IMR-90 (cell line): ENCODE results near the gene KDM2A. TPM values are rescaled to one million over a fixed set of nuclear protein-coding genes. Genes with fewer than 3 reads are reported as not detected.

Experiments
- ATAC-seq: fragments of 200-7000 bp; cut with Tn5 transposase; 2 replicates; pipeline ENCODE4 v1.9.1; 2020; ENCODE audit warnings: low read depth, mild to moderate bottlenecking, moderate library complexity
- BruUV-seq: library from RNA; stranded (reverse); fragments of 400-500 nt; replicated peaks from 2 replicates; lab custom pipeline; 2021; lab: Mats Ljungman, UMichigan
- CTCF ChIA-PET: fragments of 300-600 bp; formaldehyde crosslinking; extraction: SDS; loops from one replicate; lab custom pipeline; 2021; ENCODE audit warnings: antibody characterized with exemption; lab: Yijun Ruan, JAX
- POLR2A ChIA-PET: fragments of 300-600 bp; sonication (Branson Sonifier 250); formaldehyde crosslinking; loops from one replicate; lab custom pipeline; 2022; ENCODE audit warnings: antibody characterized with exemption; ENCODE audit not compliant: unreplicated experiment; lab: Charles Lee
- DNase-seq: peaks from one replicate; pipeline ENCODE4 v3.0.0; 2013
- H2AFZ ChIP-seq: replicated peaks from 2 replicates; pipeline ENCODE3; 2013; ENCODE audit warnings: low read length, mild to moderate bottlenecking; ENCODE audit not compliant: poor library complexity
- H2AK5ac ChIP-seq: 2 replicates; pipeline ENCODE4 v1.6.1; 2013; ENCODE audit warnings: low read depth, low read length, inconsistent platforms
- H2AK9ac ChIP-seq: replicated peaks from 2 replicates; pipeline ENCODE3; 2013; ENCODE audit warnings: mild to moderate bottlenecking, low read depth, low read length, moderate library complexity; ENCODE audit not compliant: poor library complexity
- H2BK120ac ChIP-seq: 2 replicates; pipeline ENCODE4 v1.6.1; 2013; ENCODE audit warnings: low read depth, low read length, inconsistent platforms
- H2BK15ac ChIP-seq: 3 replicates; pipeline ENCODE4 v1.6.1; 2013; ENCODE audit warnings: low read depth, low read length, inconsistent platforms
- H2BK20ac ChIP-seq: 2 replicates; pipeline ENCODE4 v1.6.1; 2013; ENCODE audit warnings: low read depth, mild to moderate bottlenecking, inconsistent platforms, low read length, moderate library complexity
- H2BK5ac ChIP-seq: 2 replicates; pipeline ENCODE4 v1.6.1; 2013; ENCODE audit warnings: mild to moderate bottlenecking, low read depth, low read length, inconsistent platforms; ENCODE audit not compliant: poor library complexity, severe bottlenecking
- H3K14ac ChIP-seq: replicated peaks from 2 replicates; pipeline ENCODE4 v1.6.1; 2013; ENCODE audit warnings: low read depth, low read length, inconsistent platforms
- H3K18ac ChIP-seq: 2 replicates; pipeline ENCODE4 v1.6.1; 2013; ENCODE audit warnings: low read depth, low read length, control low read depth
- H3K23ac ChIP-seq: 2 replicates; pipeline ENCODE4 v1.6.1; 2013; ENCODE audit warnings: low read depth, low read length, inconsistent platforms
- H3K27ac ChIP-seq: 2 replicates; pipeline ENCODE4 v1.5.1; 2013; ENCODE audit warnings: mild to moderate bottlenecking, control low read depth, low read length; ENCODE audit not compliant: insufficient read depth
- H3K27me3 ChIP-seq: 2 replicates; pipeline ENCODE4 v1.6.1; 2013; ENCODE audit warnings: low read length; ENCODE audit not compliant: control insufficient read depth, insufficient read depth
- H3K36me3 ChIP-seq: 2 replicates; pipeline ENCODE4 v1.6.1; 2013; ENCODE audit warnings: low read length, mixed read lengths; ENCODE audit not compliant: control insufficient read depth, insufficient read depth
- H3K4ac ChIP-seq: 2 replicates; pipeline ENCODE4 v1.6.1; 2013; ENCODE audit warnings: low read depth, low read length, inconsistent platforms
- H3K4me1 ChIP-seq: 2 replicates; pipeline ENCODE4 v1.6.1; 2013; ENCODE audit warnings: low read length, mixed read lengths; ENCODE audit not compliant: control insufficient read depth, insufficient read depth
- H3K4me2 ChIP-seq: 2 replicates; pipeline ENCODE4 v1.6.1; 2013; ENCODE audit warnings: low read depth, mild to moderate bottlenecking, control low read depth, low read length, moderate library complexity
- H3K4me3 ChIP-seq: 2 replicates; pipeline ENCODE4 v1.5.1; 2013; ENCODE audit warnings: low read depth, mild to moderate bottlenecking, control low read depth, low read length, moderate library complexity; ENCODE audit not compliant: insufficient read depth
- H3K56ac ChIP-seq: 2 replicates; pipeline ENCODE4 v1.6.1; 2013; ENCODE audit warnings: low read length, inconsistent platforms; ENCODE audit not compliant: insufficient read depth; ENCODE audit errors: extremely low read depth
- H3K79me1 ChIP-seq, 2 experiments: 2 replicates each; pipeline ENCODE4 v1.6.1; 2013; ENCODE audit warnings: low read length in 2 of 2, inconsistent platforms in 1 of 2, low read depth in 1 of 2
- H3K9ac ChIP-seq: 2 replicates; pipeline ENCODE4 v1.6.1; 2013; ENCODE audit warnings: low read depth, low read length, control low read depth
- H3K9me1 ChIP-seq: 2 replicates; pipeline ENCODE4 v1.6.1; 2013; ENCODE audit warnings: low read length, inconsistent platforms; ENCODE audit not compliant: insufficient read depth
- H3K9me3 ChIP-seq: 2 replicates; pipeline ENCODE4 v1.6.1; 2013; ENCODE audit warnings: low read length; ENCODE audit not compliant: control insufficient read depth, insufficient read depth
- H4K20me1 ChIP-seq: 2 replicates; pipeline ENCODE4 v1.6.1; 2013; ENCODE audit warnings: low read length, inconsistent platforms; ENCODE audit not compliant: insufficient read depth
- H4K5ac ChIP-seq: 2 replicates; pipeline ENCODE4 v1.6.1; 2013; ENCODE audit warnings: mild to moderate bottlenecking, low read depth, low read length, control low read depth
- H4K8ac ChIP-seq, 2 experiments: 2 replicates each; pipeline ENCODE4 v1.6.1; 2013; ENCODE audit warnings: low read depth in 2 of 2, low read length in 2 of 2, control low read depth in 1 of 2, inconsistent platforms in 1 of 2
- H4K91ac ChIP-seq: 2 replicates; pipeline ENCODE4 v1.6.1; 2013; ENCODE audit warnings: low read depth, low read length, inconsistent platforms; ENCODE audit not compliant: insufficient read depth
- BHLHE40 ChIP-seq: fragments of 150-350 bp; IDR thresholded peaks from 2 replicates; pipeline ENCODE4 v1.6.1; 2016; ENCODE audit warnings: mild to moderate bottlenecking, low read depth, low read length
- CEBPB ChIP-seq: IDR thresholded peaks from 2 replicates; pipeline ENCODE4 v1.6.1; 2012; ENCODE audit warnings: low read depth, low read length, improper control_type of control experiment
- CHD1 ChIP-seq: IDR thresholded peaks from 2 replicates; pipeline ENCODE4 v1.6.1; 2012; ENCODE audit warnings: low read depth, low read length, improper control_type of control experiment
- FOS ChIP-seq: fragments of 150-350 bp; IDR thresholded peaks from 2 replicates; pipeline ENCODE4 v1.6.1; 2016; ENCODE audit warnings: low read depth, low read length
- MAFK ChIP-seq: IDR thresholded peaks from 2 replicates; pipeline ENCODE4 v1.6.1; 2012; ENCODE audit warnings: low read depth, low read length, improper control_type of control experiment
- MAZ ChIP-seq: IDR thresholded peaks from 2 replicates; pipeline ENCODE4 v1.6.1; 2012; ENCODE audit warnings: low read depth, mild to moderate bottlenecking, low read length, improper control_type of control experiment, moderate library complexity, borderline replicate concordance
- MXI1 ChIP-seq: IDR thresholded peaks from 2 replicates; pipeline ENCODE4 v1.6.1; 2012; ENCODE audit warnings: low read depth, mild to moderate bottlenecking, low read length, moderate library complexity, borderline replicate concordance
- POLR2A ChIP-seq: IDR thresholded peaks from 2 replicates; pipeline ENCODE4 v1.6.1; 2012; ENCODE audit warnings: mild to moderate bottlenecking, low read depth, low read length
- RAD21 ChIP-seq: IDR thresholded peaks from 2 replicates; pipeline ENCODE4 v1.6.1; 2012; ENCODE audit warnings: low read length, improper control_type of control experiment
- RCOR1 ChIP-seq: IDR thresholded peaks from 2 replicates; pipeline ENCODE4 v1.6.1; 2012; ENCODE audit warnings: mild to moderate bottlenecking, low read length, improper control_type of control experiment; ENCODE audit not compliant: insufficient replicate concordance
- RFX5 ChIP-seq: IDR thresholded peaks from 2 replicates; pipeline ENCODE4 v1.8.0; 2012; ENCODE audit warnings: low read depth, mild to moderate bottlenecking, low read length, moderate library complexity
- SMC3 ChIP-seq: fragments of 150-350 bp; IDR thresholded peaks from 2 replicates; pipeline ENCODE4 v1.6.1; 2016; ENCODE audit warnings: low read depth, mild to moderate bottlenecking, antibody characterized with exemption, low read length, moderate library complexity
- USF2 ChIP-seq: fragments of 150-350 bp; IDR thresholded peaks from 2 replicates; pipeline ENCODE4 v1.6.1; 2017; ENCODE audit warnings: mild to moderate bottlenecking, antibody characterized with exemption, low read length, low read depth
- WGBS, 2 experiments: methylation state at CpG; one replicate each; pipeline versions ENCODE4 v1.1.5 to v1.1.7; 2013; ENCODE audit warnings: missing lambda C conversion rate in 2 of 2; ENCODE audit not compliant: insufficient read length in 1 of 2; ENCODE audit errors: extremely low coverage in 2 of 2; 5-methylcytosine and 5-hydroxymethylcytosine counted together
- dilution Hi-C: fragments of 300-500 bp; cut with HindIII; formaldehyde crosslinking; loops from one replicate; pipeline ENCODE4 v1.14.3; 2018; ENCODE audit warnings: low sequenced_read_pairs; ENCODE audit not compliant: unreplicated experiment
- in situ Hi-C: fragments of 300-500 bp; cut with MboI; formaldehyde crosslinking; loops from 3 replicates; pipeline ENCODE4 v1.14.3; 2019; ENCODE audit warnings: low sequenced_read_pairs, inconsistent platforms, mixed read lengths
- intact Hi-C: fragments of 100-400 bp; cut with micrococcal nuclease; formaldehyde crosslinking; loops from 2 replicates; pipeline ENCODE4 v1.10.0; 2022
- polyA plus RNA-seq, 3 experiments: library from polyadenylated mRNA; depleted of rRNA; stranded (reverse); fragments of >200 nt; gene quantifications; 2 replicates each; pipeline ENCODE4 v1.2.3, GENCODE V29; 2012; ENCODE audit warnings: low replicate concordance in 1 of 3
- total RNA-seq: library from RNA; depleted of rRNA; stranded (reverse); fragments of >200 nt; gene quantifications from 2 replicates; pipeline ENCODE4 v1.2.3, GENCODE V29; 2012
- TF ChIP-seq, protein P1 (sequence below): conservative IDR thresholded peaks from 2 replicates; pipeline ENCODE4 v1.5.1; 2012; ENCODE audit warnings: mild to moderate bottlenecking, low read depth, low read length, improper control_type of control experiment
- TF ChIP-seq, protein P2 (sequence below): fragments of 150-350 bp; IDR thresholded peaks from 2 replicates; pipeline ENCODE4 v1.6.1; 2016; ENCODE audit warnings: low read depth, mild to moderate bottlenecking, low read length, moderate library complexity, borderline replicate concordance

Gene KDM2A
- total and polyA plus RNA-seq, 2 of the 4 experiments (the other 2 are of a cell fraction): 26.7 to 42.6 TPM

- POLR2A ChIA-PET: interaction anchor here (0.6 kb wide), 1 partner anchor 11 kb away, joined by 3 read pairs; no protein-coding TSS in a partner anchor
- BruUV-seq: no TSS peak
- H4K8ac ChIP-seq: peak overlapping the region in 1 of 2 experiments; percentile 80; a peak in 2 of 4 replicates
- H3K56ac ChIP-seq: no peak overlapping the region
- no peak overlapping the region for H2BK15ac ChIP-seq
- no peak overlapping the region for H3K27ac ChIP-seq
- H3K9me3 ChIP-seq: no peaks in the 10 kb centered on the region
- peak overlapping the region; percentile 100 for H3K4me3 ChIP-seq
- H4K5ac ChIP-seq: no peak overlapping the region
- no peak overlapping the region for H3K4ac ChIP-seq
- H2AK9ac ChIP-seq: peak overlapping the region; percentile 95
- peaks cover 4% of the 10 kb centered on the region for H4K20me1 ChIP-seq
- no peak overlapping the region for H3K18ac ChIP-seq
- no peaks in the 10 kb centered on the region for H3K27me3 ChIP-seq
- H2AK5ac ChIP-seq: peak overlapping the region; percentile 36; the same call in 1 of the 2 replicates
- WGBS, 2 experiments: 75% methylated on average over 8 of the region's 14 CpGs; no CpG with 5 or more reads in 1 of the 2 experiments
- H3K36me3 ChIP-seq: peaks cover 44% of the 10 kb centered on the region
- in situ Hi-C loops: no loop called here
- DNase-seq (no peak), ATAC-seq (no peak)
- peak overlapping the region; percentile 90; the same call in 1 of the 2 replicates for H3K9ac ChIP-seq
- peak overlapping the region; percentile 99 for H2AFZ ChIP-seq
- peak overlapping the region; percentile 91 for H3K4me2 ChIP-seq
- H4K91ac ChIP-seq: no peak overlapping the region
- H2BK120ac ChIP-seq: no peak overlapping the region
- no peak overlapping the region for H3K14ac ChIP-seq
- no peak overlapping the region; the same call in 1 of the 2 replicates for H2BK20ac ChIP-seq
- peaks cover 3% of the 10 kb centered on the region for H3K9me1 ChIP-seq
- CTCF ChIA-PET: no interaction called here
- dilution Hi-C loops: no loop called here
- H3K79me1 ChIP-seq: peaks cover 2 to 28% of the 10 kb centered on the region in 2 experiments; a peak in 2 of 4 replicates
- peaks cover 18% of the 10 kb centered on the region for H3K4me1 ChIP-seq
- intact Hi-C loops: no loop called here
- H2BK5ac ChIP-seq: no peak overlapping the region
- H3K23ac ChIP-seq: peak overlapping the region; percentile 23; the same call in 1 of the 2 replicates
- no peak for TF ChIP-seq CEBPB
- no peak for TF ChIP-seq RCOR1
- TF ChIP-seq RFX5: no peak
- TF ChIP-seq SMC3: no peak
- TF ChIP-seq MAZ: no peak
- no peak for TF ChIP-seq RAD21
- no peak for TF ChIP-seq BHLHE40
- no peak for TF ChIP-seq CHD1
- TF ChIP-seq, protein P1, sequence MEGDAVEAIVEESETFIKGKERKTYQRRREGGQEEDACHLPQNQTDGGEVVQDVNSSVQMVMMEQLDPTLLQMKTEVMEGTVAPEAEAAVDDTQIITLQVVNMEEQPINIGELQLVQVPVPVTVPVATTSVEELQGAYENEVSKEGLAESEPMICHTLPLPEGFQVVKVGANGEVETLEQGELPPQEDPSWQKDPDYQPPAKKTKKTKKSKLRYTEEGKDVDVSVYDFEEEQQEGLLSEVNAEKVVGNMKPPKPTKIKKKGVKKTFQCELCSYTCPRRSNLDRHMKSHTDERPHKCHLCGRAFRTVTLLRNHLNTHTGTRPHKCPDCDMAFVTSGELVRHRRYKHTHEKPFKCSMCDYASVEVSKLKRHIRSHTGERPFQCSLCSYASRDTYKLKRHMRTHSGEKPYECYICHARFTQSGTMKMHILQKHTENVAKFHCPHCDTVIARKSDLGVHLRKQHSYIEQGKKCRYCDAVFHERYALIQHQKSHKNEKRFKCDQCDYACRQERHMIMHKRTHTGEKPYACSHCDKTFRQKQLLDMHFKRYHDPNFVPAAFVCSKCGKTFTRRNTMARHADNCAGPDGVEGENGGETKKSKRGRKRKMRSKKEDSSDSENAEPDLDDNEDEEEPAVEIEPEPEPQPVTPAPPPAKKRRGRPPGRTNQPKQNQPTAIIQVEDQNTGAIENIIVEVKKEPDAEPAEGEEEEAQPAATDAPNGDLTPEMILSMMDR: no peak
- no peak for TF ChIP-seq MXI1
- no peak for TF ChIP-seq MAFK
- TF ChIP-seq, protein P2, sequence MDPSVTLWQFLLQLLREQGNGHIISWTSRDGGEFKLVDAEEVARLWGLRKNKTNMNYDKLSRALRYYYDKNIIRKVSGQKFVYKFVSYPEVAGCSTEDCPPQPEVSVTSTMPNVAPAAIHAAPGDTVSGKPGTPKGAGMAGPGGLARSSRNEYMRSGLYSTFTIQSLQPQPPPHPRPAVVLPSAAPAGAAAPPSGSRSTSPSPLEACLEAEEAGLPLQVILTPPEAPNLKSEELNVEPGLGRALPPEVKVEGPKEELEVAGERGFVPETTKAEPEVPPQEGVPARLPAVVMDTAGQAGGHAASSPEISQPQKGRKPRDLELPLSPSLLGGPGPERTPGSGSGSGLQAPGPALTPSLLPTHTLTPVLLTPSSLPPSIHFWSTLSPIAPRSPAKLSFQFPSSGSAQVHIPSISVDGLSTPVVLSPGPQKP: no peak
- TF ChIP-seq USF2: no peak
- no peak for TF ChIP-seq FOS
- TF ChIP-seq POLR2A: no peak
These were observed 185.5 kb downstream of the KDM2A start for GRCh38 chr11:67304511-67305113.
